ENCODE measurements around the gene ENTR1. TPM values are rescaled to one million over a fixed set of nuclear protein-coding genes. Genes with fewer than 3 reads are reported as not detected.

ENTR1 gene
- total and polyA plus RNA-seq, 2 of the 4 experiments (the other 2 are of a cell fraction): 14.5 to 37.3 TPM

- no peak for DNase-seq
- no peak overlapping the region for H2AK5ac ChIP-seq (ENCODE audit: low read depth, low read length)
- H4K91ac ChIP-seq (ENCODE audit: insufficient read depth, low read depth, low read length): no peak overlapping the region
- no peak for ATAC-seq (ENCODE audit: low read depth)
- H3K56ac ChIP-seq (ENCODE audit: extremely low read depth, insufficient read depth, low read length): no peak overlapping the region
- BruUV-seq (replicated peaks): no TSS peak
- 87% methylated on average over 20 of the region's 36 CpGs; no CpG with 5 or more reads in 1 of the 2 experiments for WGBS, 2 experiments (ENCODE audit: extremely low coverage in 2 of 2, insufficient read length in 1 of 2)
- peaks cover 6 to 55% of the 10 kb centered on the region in 2 experiments for H3K79me1 ChIP-seq (ENCODE audit: low read depth in 1 of 2, low read length in 2 of 2)
- dilution Hi-C loops (cut with HindIII; ENCODE audit: low sequenced_read_pairs, unreplicated experiment): no loop called here
- H3K4me2 ChIP-seq (ENCODE audit: low read depth, low read length): no peak overlapping the region
- H2AFZ ChIP-seq (replicated peaks; ENCODE audit: low read length, poor library complexity): no peak overlapping the region
- POLR2A ChIA-PET (ENCODE audit: unreplicated experiment): no interaction called here
- no peak overlapping the region for H2BK5ac ChIP-seq (ENCODE audit: low read depth, low read length, poor library complexity, severe bottlenecking)
- no peak overlapping the region for H3K9ac ChIP-seq (ENCODE audit: low read depth, low read length)
- H3K9me1 ChIP-seq (ENCODE audit: insufficient read depth, low read length): peaks cover 8% of the 10 kb centered on the region; the same call in 1 of the 2 replicates
- H4K20me1 ChIP-seq (ENCODE audit: insufficient read depth, low read length): peaks cover 51% of the 10 kb centered on the region
- no peak overlapping the region for H2BK15ac ChIP-seq (ENCODE audit: low read depth, low read length)
- H3K4ac ChIP-seq (ENCODE audit: low read depth, low read length): no peak overlapping the region
- in situ Hi-C loops (cut with MboI; ENCODE audit: low sequenced_read_pairs): no loop called here
- no peak overlapping the region for H2AK9ac ChIP-seq (replicated peaks; ENCODE audit: low read depth, low read length, poor library complexity)
- TF ChIP-seq, protein P1, sequence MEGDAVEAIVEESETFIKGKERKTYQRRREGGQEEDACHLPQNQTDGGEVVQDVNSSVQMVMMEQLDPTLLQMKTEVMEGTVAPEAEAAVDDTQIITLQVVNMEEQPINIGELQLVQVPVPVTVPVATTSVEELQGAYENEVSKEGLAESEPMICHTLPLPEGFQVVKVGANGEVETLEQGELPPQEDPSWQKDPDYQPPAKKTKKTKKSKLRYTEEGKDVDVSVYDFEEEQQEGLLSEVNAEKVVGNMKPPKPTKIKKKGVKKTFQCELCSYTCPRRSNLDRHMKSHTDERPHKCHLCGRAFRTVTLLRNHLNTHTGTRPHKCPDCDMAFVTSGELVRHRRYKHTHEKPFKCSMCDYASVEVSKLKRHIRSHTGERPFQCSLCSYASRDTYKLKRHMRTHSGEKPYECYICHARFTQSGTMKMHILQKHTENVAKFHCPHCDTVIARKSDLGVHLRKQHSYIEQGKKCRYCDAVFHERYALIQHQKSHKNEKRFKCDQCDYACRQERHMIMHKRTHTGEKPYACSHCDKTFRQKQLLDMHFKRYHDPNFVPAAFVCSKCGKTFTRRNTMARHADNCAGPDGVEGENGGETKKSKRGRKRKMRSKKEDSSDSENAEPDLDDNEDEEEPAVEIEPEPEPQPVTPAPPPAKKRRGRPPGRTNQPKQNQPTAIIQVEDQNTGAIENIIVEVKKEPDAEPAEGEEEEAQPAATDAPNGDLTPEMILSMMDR (conservative IDR thresholded peaks at IDR 0.05; ENCODE audit: low read depth, low read length): no peak
- TF ChIP-seq RAD21 (IDR thresholded peaks at IDR 0.05; ENCODE audit: low read length) (no peak), NFE2L2 (IDR thresholded peaks at IDR 0.05; ENCODE audit: low read depth, low read length) (no peak), CEBPB (IDR thresholded peaks at IDR 0.05; ENCODE audit: low read depth, low read length) (no peak), MXI1 (IDR thresholded peaks at IDR 0.05; ENCODE audit: borderline replicate concordance, low read depth, low read length) (no peak), CHD1 (IDR thresholded peaks at IDR 0.05; ENCODE audit: low read depth, low read length) (no peak), MAZ (IDR thresholded peaks at IDR 0.05; ENCODE audit: borderline replicate concordance, low read depth, low read length) (no peak), BHLHE40 (IDR thresholded peaks at IDR 0.05; ENCODE audit: low read depth, low read length) (no peak), POLR2A (IDR thresholded peaks at IDR 0.05; ENCODE audit: low read depth, low read length) (no peak), RFX5 (IDR thresholded peaks at IDR 0.05; ENCODE audit: low read depth, low read length) (no peak), MAFK (IDR thresholded peaks at IDR 0.05; ENCODE audit: low read depth, low read length) (no peak), FOS (IDR thresholded peaks at IDR 0.05; ENCODE audit: low read depth, low read length) (no peak), SMC3 (IDR thresholded peaks at IDR 0.05; ENCODE audit: low read depth, low read length) (no peak), RCOR1 (IDR thresholded peaks at IDR 0.05; ENCODE audit: insufficient replicate concordance, low read length) (no peak), USF2 (IDR thresholded peaks at IDR 0.05; ENCODE audit: low read depth, low read length) (no peak)
- TF ChIP-seq, protein P2, sequence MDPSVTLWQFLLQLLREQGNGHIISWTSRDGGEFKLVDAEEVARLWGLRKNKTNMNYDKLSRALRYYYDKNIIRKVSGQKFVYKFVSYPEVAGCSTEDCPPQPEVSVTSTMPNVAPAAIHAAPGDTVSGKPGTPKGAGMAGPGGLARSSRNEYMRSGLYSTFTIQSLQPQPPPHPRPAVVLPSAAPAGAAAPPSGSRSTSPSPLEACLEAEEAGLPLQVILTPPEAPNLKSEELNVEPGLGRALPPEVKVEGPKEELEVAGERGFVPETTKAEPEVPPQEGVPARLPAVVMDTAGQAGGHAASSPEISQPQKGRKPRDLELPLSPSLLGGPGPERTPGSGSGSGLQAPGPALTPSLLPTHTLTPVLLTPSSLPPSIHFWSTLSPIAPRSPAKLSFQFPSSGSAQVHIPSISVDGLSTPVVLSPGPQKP (IDR thresholded peaks at IDR 0.05; ENCODE audit: borderline replicate concordance, low read depth, low read length): no peak
- no peak overlapping the region for H3K23ac ChIP-seq (ENCODE audit: low read depth, low read length)
- CTCF ChIA-PET: no interaction called here
- no peak overlapping the region for H4K5ac ChIP-seq (ENCODE audit: low read depth, low read length)
- no peaks in the 10 kb centered on the region for H3K9me3 ChIP-seq (ENCODE audit: control insufficient read depth, insufficient read depth, low read length)
- no peak overlapping the region for H3K14ac ChIP-seq (replicated peaks; ENCODE audit: low read depth, low read length)
- no peak overlapping the region for H4K8ac ChIP-seq (ENCODE audit: low read depth in 2 of 2, low read length in 2 of 2)
- peaks cover 4% of the 10 kb centered on the region; the same call in 1 of the 2 replicates for H3K4me1 ChIP-seq (ENCODE audit: control insufficient read depth, insufficient read depth, low read length)
- H3K27me3 ChIP-seq (ENCODE audit: control insufficient read depth, insufficient read depth, low read length): no peaks in the 10 kb centered on the region
- no peak overlapping the region for H2BK120ac ChIP-seq (ENCODE audit: low read depth, low read length)
- intact Hi-C loops (cut with micrococcal nuclease): no loop called here
- no peak overlapping the region for H3K4me3 ChIP-seq (ENCODE audit: insufficient read depth, low read depth, low read length)
- peaks cover 45% of the 10 kb centered on the region for H3K36me3 ChIP-seq (ENCODE audit: control insufficient read depth, insufficient read depth, low read length)
- no peak overlapping the region for H3K18ac ChIP-seq (ENCODE audit: low read depth, low read length)
- H3K27ac ChIP-seq (ENCODE audit: insufficient read depth, low read length): no peak overlapping the region
- H2BK20ac ChIP-seq (ENCODE audit: low read depth, low read length): no peak overlapping the region
Measured at GRCh38 chr9:136433043-136433715, 22.8 kb upstream of the ENTR1 start.

All from IMR-90 (cell line).